GM23248 (cell line): Measurements from ENCODE around the gene ERN1. TPM values are rescaled to one million over a fixed set of nuclear protein-coding genes. Genes with fewer than 3 reads are reported as not detected.

Experiments used
- DNase-seq: peaks from one replicate; pipeline ENCODE4 v3.0.0-alpha.2; 2015
- H2AFZ ChIP-seq: fragments of 200-600 bp; sonication (generic); 2 replicates; pipeline ENCODE4 v1.6.1; 2016; ENCODE audit warnings: antibody characterized with exemption
- H3F3A ChIP-seq: fragments of 200-600 bp; sonication (generic); 2 replicates; pipeline ENCODE4 v1.6.1; 2016; ENCODE audit warnings: mild to moderate bottlenecking, antibody characterized with exemption, mixed run types; ENCODE audit not compliant: insufficient read depth
- H3K27ac ChIP-seq: fragments of 200-600 bp; sonication (generic); 2 replicates; pipeline ENCODE4 v1.5.1; 2016; ENCODE audit warnings: mild to moderate bottlenecking
- H3K27me3 ChIP-seq: fragments of 200-600 bp; sonication (generic); replicated peaks from 2 replicates; pipeline ENCODE4 v1.6.1; 2016; ENCODE audit warnings: mild to moderate bottlenecking; ENCODE audit not compliant: insufficient read depth
- H3K36me3 ChIP-seq: fragments of 200-600 bp; sonication (generic); 2 replicates; pipeline ENCODE4 v1.6.1; 2016; ENCODE audit warnings: low read depth, mild to moderate bottlenecking
- H3K4me1 ChIP-seq: fragments of 200-600 bp; sonication (generic); 2 replicates; pipeline ENCODE4 v1.6.1; 2016; ENCODE audit warnings: mild to moderate bottlenecking; ENCODE audit not compliant: insufficient read depth
- H3K4me2 ChIP-seq: fragments of 200-600 bp; sonication (generic); one replicate; pipeline ENCODE4 v1.6.1; 2016; ENCODE audit warnings: mild to moderate bottlenecking; ENCODE audit not compliant: unreplicated experiment
- H3K4me3 ChIP-seq: fragments of 200-600 bp; sonication (generic); 2 replicates; pipeline ENCODE4 v1.5.1; 2016; ENCODE audit warnings: mild to moderate bottlenecking
- H3K79me2 ChIP-seq: fragments of 200-600 bp; sonication (generic); 2 replicates; pipeline ENCODE4 v1.6.1; 2016; ENCODE audit warnings: mild to moderate bottlenecking; ENCODE audit not compliant: insufficient read depth
- H3K9ac ChIP-seq: fragments of 200-600 bp; sonication (generic); 2 replicates; pipeline ENCODE4 v1.6.1; 2016; ENCODE audit warnings: mild to moderate bottlenecking
- H3K9me2 ChIP-seq: fragments of 200-600 bp; sonication (generic); 2 replicates; pipeline ENCODE4 v1.6.1; 2016; ENCODE audit warnings: mixed run types, mild to moderate bottlenecking, moderate library complexity; ENCODE audit not compliant: insufficient read depth
- H3K9me3 ChIP-seq: fragments of 200-600 bp; sonication (generic); one replicate; pipeline ENCODE4 v1.6.1; 2017; ENCODE audit warnings: low read depth
- H4K20me1 ChIP-seq: fragments of 200-600 bp; sonication (generic); 2 replicates; pipeline ENCODE4 v1.6.0; 2016; ENCODE audit not compliant: insufficient read depth
- EZH2 ChIP-seq: fragments of 200-600 bp; sonication (generic); IDR thresholded peaks from 2 replicates; pipeline ENCODE4 v1.6.1; 2018; ENCODE audit warnings: antibody characterized with exemption, mild to moderate bottlenecking; ENCODE audit not compliant: insufficient read depth, poor library complexity, severe bottlenecking
- EZH2phosphoT487 ChIP-seq: fragments of 200-600 bp; sonication (generic); IDR thresholded peaks from 2 replicates; pipeline ENCODE4 v1.6.1; 2018; ENCODE audit warnings: antibody characterized with exemption, moderate library complexity, mild to moderate bottlenecking, low read depth; ENCODE audit not compliant: insufficient read depth
- WGBS, 2 experiments: methylation state at CpG; one replicate each; pipeline ENCODE4 v1.1.6; 2015 to 2017; ENCODE audit warnings: low lambda C conversion rate in 2 of 2, low coverage in 1 of 2; ENCODE audit errors: missing lambda C conversion rate in 2 of 2; 5-methylcytosine and 5-hydroxymethylcytosine counted together
- in situ Hi-C: fragments of 300-500 bp; cut with MboI; formaldehyde crosslinking; loops from 2 replicates; pipeline ENCODE4 v1.15.0; 2020
- polyA plus RNA-seq: library from polyadenylated mRNA; unstranded; fragments of >200 nt; fragmentation: Nextera tagmentation; extraction: Ambion mirVana; gene quantifications from 2 replicates; pipeline ENCODE4 v1.2.1, GENCODE V29; 2016
- total RNA-seq: library from RNA; depleted of rRNA; stranded (reverse); fragments of >200 nt; shearing (Covaris generic); gene quantifications from 2 replicates; pipeline ENCODE4 v1.2.3, GENCODE V29; 2014

Gene ERN1
- total and polyA plus RNA-seq, 2 experiments from 2014 or later: 5.8 to 9.9 TPM

DNA sequence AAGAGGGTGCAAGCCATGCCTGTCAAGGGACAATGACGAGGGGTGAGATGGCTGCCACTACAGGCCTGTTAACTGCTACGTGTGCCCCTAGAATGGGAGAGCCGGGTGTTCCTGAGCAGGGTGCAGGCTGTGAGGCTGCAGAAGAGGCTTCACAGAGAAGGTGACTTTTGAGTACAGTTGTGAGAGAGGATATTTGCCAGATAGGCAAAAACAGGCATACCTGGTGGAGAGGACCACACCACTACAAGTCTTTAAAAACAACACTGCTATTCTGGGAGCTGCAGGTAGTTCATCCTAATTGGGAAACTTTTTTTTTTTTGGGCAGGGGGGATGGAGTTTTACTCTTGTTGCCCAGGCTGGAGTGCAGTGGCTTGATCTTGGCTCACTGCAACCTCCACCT, 58.8 kb downstream of the ERN1 start:
- H2AFZ ChIP-seq: no peak overlapping the region
- in situ Hi-C loops: no loop called here
- H3K27me3 ChIP-seq: no peaks in the 10 kb centered on the region
- peaks cover 23% of the 10 kb centered on the region for H3F3A ChIP-seq
- TF ChIP-seq EZH2phosphoT487 (no peak), EZH2 (no peak)
- peaks cover 18% of the 10 kb centered on the region for H3K4me1 ChIP-seq
- no peaks in the 10 kb centered on the region for H3K9me3 ChIP-seq
- peaks cover 41% of the 10 kb centered on the region for H3K36me3 ChIP-seq
- H3K9me2 ChIP-seq: no peaks in the 10 kb centered on the region
- 86 to 88% methylated on average over 3 of the region's 3 CpGs for WGBS, 2 experiments
- H3K9ac ChIP-seq: no peak overlapping the region
- H3K4me3 ChIP-seq: no peak overlapping the region
- H3K79me2 ChIP-seq: no peaks in the 10 kb centered on the region
- no peaks in the 10 kb centered on the region for H4K20me1 ChIP-seq
- H3K4me2 ChIP-seq: no peak overlapping the region
- no peak overlapping the region for H3K27ac ChIP-seq
- DNase-seq: no peak

DNA sequence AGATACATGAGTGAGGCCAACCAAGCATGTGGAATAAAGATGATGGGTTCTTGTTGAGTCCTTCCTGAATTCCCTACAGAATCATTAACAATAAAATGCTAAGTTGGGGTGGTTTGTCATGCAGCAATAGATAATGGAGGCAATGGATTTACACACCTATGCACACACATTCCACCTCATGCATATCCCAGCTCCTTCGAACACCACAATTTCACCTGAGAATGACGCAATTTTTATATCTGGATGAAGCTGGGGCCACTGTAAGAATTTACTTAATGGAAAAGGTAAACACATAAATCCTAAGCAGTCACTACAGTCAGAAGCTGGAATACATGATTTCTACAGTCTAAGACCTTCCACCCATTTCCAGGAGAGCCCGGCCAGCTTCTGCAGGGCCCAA, 59.7 kb downstream of the ERN1 start:
- H3K4me3 ChIP-seq: no peak overlapping the region
- 99 to 100% methylated on average over 3 of the region's 3 CpGs for WGBS, 2 experiments
- peaks cover 14% of the 10 kb centered on the region for H3F3A ChIP-seq
- no peaks in the 10 kb centered on the region for H3K27me3 ChIP-seq
- H4K20me1 ChIP-seq: no peaks in the 10 kb centered on the region
- peaks cover 41% of the 10 kb centered on the region for H3K36me3 ChIP-seq
- H3K79me2 ChIP-seq: no peaks in the 10 kb centered on the region
- no peak overlapping the region for H3K4me2 ChIP-seq
- TF ChIP-seq EZH2phosphoT487: no peak
- no peak for TF ChIP-seq EZH2
- DNase-seq: no peak
- no peak overlapping the region for H2AFZ ChIP-seq
- peaks cover 12% of the 10 kb centered on the region for H3K4me1 ChIP-seq
- H3K9ac ChIP-seq: no peak overlapping the region
- in situ Hi-C loops: no loop called here
- no peak overlapping the region for H3K27ac ChIP-seq
- H3K9me3 ChIP-seq: no peaks in the 10 kb centered on the region
- no peaks in the 10 kb centered on the region for H3K9me2 ChIP-seq

GRCh38 chr17:64069143-64069542, 60.8 kb downstream of the ERN1 start:
- no peak for TF ChIP-seq EZH2
- no peak for TF ChIP-seq EZH2phosphoT487
- Histone ChIP-seq H3K9me2 (no peaks in the 10 kb centered on the region), H3K4me2 (no peak overlapping the region), H2AFZ (no peak overlapping the region), H3K79me2 (no peaks in the 10 kb centered on the region), H3K9me3 (no peaks in the 10 kb centered on the region), H3K4me3 (no peak overlapping the region), H3K9ac (no peak overlapping the region), H3K27me3 (no peaks in the 10 kb centered on the region), H3F3A (peaks cover 3% of the 10 kb centered on the region), H3K4me1 (0 out of 2 replicates have a peak, but pooled peaks cover under 1% of the 10 kb centered on the region), H4K20me1 (no peaks in the 10 kb centered on the region), H3K27ac (no peak overlapping the region), H3K36me3 (peaks cover 41% of the 10 kb centered on the region)
- DNase-seq: no peak
- 100% methylated on average over 1 of the region's 1 CpG for WGBS, 2 experiments
- in situ Hi-C loops: no loop called here

- no peak for DNase-seq
- Histone ChIP-seq H2AFZ (no peak overlapping the region), H4K20me1 (no peaks in the 10 kb centered on the region), H3K27ac (no peak overlapping the region), H3K4me2 (no peak overlapping the region), H3K9ac (no peak overlapping the region), H3K79me2 (no peaks in the 10 kb centered on the region), H3K27me3 (no peaks in the 10 kb centered on the region), H3K4me1 (no peaks in the 10 kb centered on the region), H3F3A (no peaks in the 10 kb centered on the region), H3K4me3 (no peak overlapping the region), H3K9me3 (no peaks in the 10 kb centered on the region), H3K9me2 (no peaks in the 10 kb centered on the region), H3K36me3 (peaks cover 41% of the 10 kb centered on the region)
- WGBS, 2 experiments: 90% methylated on average over 3 of the region's 3 CpGs
- TF ChIP-seq EZH2 (no peak), EZH2phosphoT487 (no peak)
- in situ Hi-C loops: no loop called here
These were observed 62.3 kb downstream of the ERN1 start for GRCh38 chr17:64067657-64068056.

DNA sequence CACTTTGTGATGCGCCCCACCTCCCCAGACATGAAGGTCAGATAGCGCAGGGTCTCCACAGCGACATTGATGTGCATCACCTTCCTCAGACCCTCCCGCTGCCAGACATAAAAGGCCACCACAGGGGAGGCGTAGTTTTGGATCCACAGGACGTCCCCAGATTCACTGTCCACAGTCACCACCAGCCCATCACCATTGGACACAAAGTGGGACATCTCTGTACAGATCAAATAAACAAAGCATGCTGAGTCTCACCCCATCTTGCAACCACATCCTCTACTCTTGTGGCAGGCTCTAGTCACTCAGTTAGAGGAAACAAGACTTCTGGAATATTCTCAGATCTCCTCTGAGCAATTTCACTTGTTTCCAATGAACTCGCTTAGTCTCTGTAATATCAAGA, 63.2 kb downstream of the ERN1 start:
- Histone ChIP-seq H3F3A (0 out of 2 replicates have a peak, but pooled peaks cover 7% of the 10 kb centered on the region), H3K9me2 (no peaks in the 10 kb centered on the region), H3K27ac (no peak overlapping the region), H3K36me3 (peaks cover 40% of the 10 kb centered on the region), H3K4me2 (no peak overlapping the region), H3K27me3 (no peaks in the 10 kb centered on the region), H2AFZ (no peak overlapping the region), H3K4me3 (no peak overlapping the region), H4K20me1 (no peaks in the 10 kb centered on the region), H3K9me3 (no peaks in the 10 kb centered on the region), H3K9ac (no peak overlapping the region), H3K79me2 (no peaks in the 10 kb centered on the region), H3K4me1 (no peaks in the 10 kb centered on the region)
- no peak for TF ChIP-seq EZH2phosphoT487
- TF ChIP-seq EZH2: no peak
- WGBS, 2 experiments: 90 to 92% methylated on average over 7 of the region's 7 CpGs
- DNase-seq: no peak
- in situ Hi-C loops: no loop called here
